Suprapubic skin (tissue), 4 donors: ENCODE data around the gene NXPH3.

Source experiments
- CTCF ChIP-seq, 2 donors: fragments of 200-600 bp in 1 of 2; fragments of 450-650 bp in 1 of 2; sonication (generic) in 1 of 2; IDR thresholded peaks; one replicate each; pipeline ENCODE4 v1.5.1; 2016 to 2019; ENCODE audit warnings: antibody characterized with exemption in 2 of 2, mild to moderate bottlenecking in 1 of 2, moderate library complexity in 1 of 2
- EP300 ChIP-seq: sonication (generic); formaldehyde crosslinking; IDR thresholded peaks from one replicate; pipeline ENCODE4 v1.6.1; 2017; ENCODE audit warnings: antibody characterized with exemption
- POLR2A ChIP-seq, 2 donors: fragments of 450-650 bp; IDR thresholded peaks; one replicate each; pipeline ENCODE4 v1.6.1; 2017; ENCODE audit warnings: antibody characterized with exemption in 2 of 2, mild to moderate bottlenecking in 2 of 2, moderate library complexity in 2 of 2
- POLR2AphosphoS5 ChIP-seq, 3 donors: sonication (generic); formaldehyde crosslinking; IDR thresholded peaks; one replicate each; pipeline ENCODE4 v1.6.1; 2017; ENCODE audit warnings: antibody characterized with exemption in 3 of 3

DNA sequence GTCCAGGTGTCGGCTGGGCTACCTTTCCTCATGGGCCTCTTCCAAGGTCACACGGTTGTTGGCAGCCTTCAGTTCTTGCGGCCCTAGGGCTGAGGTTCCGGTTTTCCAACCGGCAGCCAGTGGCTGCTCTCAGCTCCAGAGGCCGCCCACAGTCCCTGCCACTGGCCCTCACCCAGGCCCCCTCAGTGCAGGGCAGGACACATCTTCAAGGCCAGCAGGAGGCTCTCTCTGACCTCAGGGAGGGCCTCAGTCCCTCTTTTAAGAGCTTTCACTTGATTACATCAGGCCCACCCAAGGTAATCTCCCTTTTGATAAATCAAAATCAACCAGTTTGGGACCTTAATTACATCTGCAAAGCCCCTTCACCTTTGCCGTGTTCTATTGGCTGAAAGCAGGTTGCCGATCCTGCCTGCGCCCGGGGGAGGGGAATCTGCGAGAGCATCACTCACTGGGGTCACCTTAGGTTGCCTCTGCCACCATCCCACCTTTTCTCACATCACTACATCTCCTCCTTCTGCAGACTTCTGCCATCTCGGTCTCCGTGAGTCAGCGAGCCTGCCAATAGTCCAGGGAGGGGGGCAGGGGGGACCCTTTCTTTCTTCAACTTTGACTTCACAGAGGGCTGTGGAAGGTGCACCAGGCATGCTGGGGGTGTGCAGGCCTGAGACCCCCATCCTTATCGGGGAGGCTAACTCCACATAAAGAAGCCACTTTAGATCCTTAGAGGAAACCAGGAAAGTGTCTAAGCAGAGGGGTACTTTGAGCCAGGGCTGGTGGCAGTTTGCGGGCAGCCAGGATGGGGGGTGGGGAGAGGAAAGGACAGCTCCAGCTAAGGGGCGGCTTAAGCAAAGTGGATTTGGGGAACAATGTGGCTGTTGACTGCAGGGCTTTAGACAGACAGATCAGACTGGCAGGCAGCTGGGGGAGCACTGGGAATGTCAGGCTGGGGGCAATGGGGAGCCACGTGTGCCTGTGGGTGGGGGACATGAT, 28.8 kb upstream of the NXPH3 start:
- TF ChIP-seq CTCF (IDR thresholded peaks at IDR 0.05), result no peak
- no peak for TF ChIP-seq POLR2AphosphoS5 (IDR thresholded peaks at IDR 0.05)
- no peak for TF ChIP-seq POLR2A (IDR thresholded peaks at IDR 0.05)
- no peak for TF ChIP-seq EP300
